ENCODE results near the gene TIAL1. TPM values are rescaled to one million over a fixed set of nuclear protein-coding genes. Genes with fewer than 3 reads are reported as not detected.
A peak's percentile ranks its signal among the peaks of the same experiment; 100 is the strongest.
"Not testable (repeated sequence)": the region's sequence is repeated elsewhere in the genome, so short reads cannot be mapped to it uniquely, and the experiment has no call there.

Gene TIAL1
- total RNA-seq, 2 donors from 2014 or later = 34.9 to 36.1 TPM

GRCh38 chr10:119533473-119533872 is 63.3 kb downstream of the TIAL1 start:
- H3K4me1 ChIP-seq = no peaks in the 10 kb centered on the region
- H3K36me3 ChIP-seq (replicated peaks in 1 of 2; ENCODE audit: insufficient read depth in 1 of 2, low read depth in 2 of 2) = no peaks in the 10 kb centered on the region
- H3K9me3 ChIP-seq = no peaks in the 10 kb centered on the region
- no peak for TF ChIP-seq POLR2A (IDR thresholded peaks at IDR 0.05)
- TF ChIP-seq CTCF (IDR thresholded peaks at IDR 0.05) = no peak
- WGBS, 2 donors = 89 to 92% methylated on average over 2 of the region's 2 CpGs
- no peak overlapping the region for H3K4me3 ChIP-seq
- no peak overlapping the region for H3K27ac ChIP-seq
- DNase-seq (no peak), ATAC-seq (no peak)
- no peaks in the 10 kb centered on the region for H3K27me3 ChIP-seq
- intact Hi-C loops (cut with DNase I) = no loop called here

- H3K27ac ChIP-seq; H3K4me3 ChIP-seq; H3K27me3 ChIP-seq; H3K9me3 ChIP-seq; H3K4me1 ChIP-seq; intact Hi-C loops (cut with DNase I); H3K36me3 ChIP-seq (replicated peaks in 1 of 2; ENCODE audit: insufficient read depth in 1 of 2, low read depth in 2 of 2); ATAC-seq: not testable (repeated sequence)
- peak in 1 of 4 donors; percentile 30 for DNase-seq
- WGBS, 2 donors = 84 to 96% methylated on average over 8 of the region's 8 CpGs
Measured at GRCh38 chr10:119532791-119533190, 64.0 kb downstream of the TIAL1 start.

- H3K27me3 ChIP-seq, H3K4me1 ChIP-seq, H3K27ac ChIP-seq: not testable (repeated sequence)
Measured at GRCh38 chr10:119532251-119532650, 64.5 kb downstream of the TIAL1 start.

GRCh38 chr10:119531067-119531466 is 65.7 kb downstream of the TIAL1 start:
- no peaks in the 10 kb centered on the region for H3K9me3 ChIP-seq
- no peaks in the 10 kb centered on the region for H3K36me3 ChIP-seq (replicated peaks in 1 of 2; ENCODE audit: insufficient read depth in 1 of 2, low read depth in 2 of 2)
- ATAC-seq (no peak), DNase-seq (no peak)
- WGBS, 2 donors = 21 to 29% methylated on average over 1 of the region's 1 CpG
- H3K4me1 ChIP-seq = no peaks in the 10 kb centered on the region
- intact Hi-C loops (cut with DNase I) = no loop called here
- H3K27me3 ChIP-seq = no peaks in the 10 kb centered on the region
- no peak overlapping the region for H3K4me3 ChIP-seq
- TF ChIP-seq CTCF (IDR thresholded peaks at IDR 0.05) (no peak), POLR2A (IDR thresholded peaks at IDR 0.05) (no peak)
- no peak overlapping the region for H3K27ac ChIP-seq

More at GRCh38 chr10:119532251-119532650, 64.5 kb downstream of the TIAL1 start:
- 95% methylated on average over 8 of the region's 8 CpGs for WGBS, 2 donors
- ATAC-seq; H3K9me3 ChIP-seq; intact Hi-C loops (cut with DNase I); H3K4me3 ChIP-seq; DNase-seq; H3K36me3 ChIP-seq (replicated peaks in 1 of 2; ENCODE audit: insufficient read depth in 1 of 2, low read depth in 2 of 2): not testable (repeated sequence)

GRCh38 chr10:119528663-119529237 is 68.0 kb downstream of the TIAL1 start:
- ATAC-seq; intact Hi-C loops (cut with DNase I); H3K27me3 ChIP-seq; H3K4me1 ChIP-seq; H3K36me3 ChIP-seq (replicated peaks in 1 of 2; ENCODE audit: insufficient read depth in 1 of 2, low read depth in 2 of 2); H3K9me3 ChIP-seq; H3K4me3 ChIP-seq; H3K27ac ChIP-seq: not testable (repeated sequence)
- DNase-seq = peak in 1 of 4 donors; percentile 24
- 71 to 76% methylated on average over 8 of the region's 8 CpGs for WGBS, 2 donors

GRCh38 chr10:119526621-119527592 is 69.9 kb downstream of the TIAL1 start:
- no peak for DNase-seq

More at GRCh38 chr10:119526621-119527592, 69.9 kb downstream of the TIAL1 start:
- H3K4me3 ChIP-seq = no peak overlapping the region
- no peaks in the 10 kb centered on the region for H3K36me3 ChIP-seq (replicated peaks in 1 of 2; ENCODE audit: insufficient read depth in 1 of 2, low read depth in 2 of 2)
- H3K27me3 ChIP-seq = no peaks in the 10 kb centered on the region
- intact Hi-C loops (cut with DNase I) = no loop called here
- ATAC-seq = no peak
- H3K9me3 ChIP-seq = no peaks in the 10 kb centered on the region
- H3K27ac ChIP-seq = no peak overlapping the region
- 60 to 67% methylated on average over 11 to 18 of the region's 18 CpGs for WGBS, 2 donors
- TF ChIP-seq POLR2A (IDR thresholded peaks at IDR 0.05) (no peak), CTCF (IDR thresholded peaks at IDR 0.05) (peak in 1 of 7 experiments; percentile 4)
- no peaks in the 10 kb centered on the region for H3K4me1 ChIP-seq

All from body of pancreas (tissue), 4 donors.